ENCODE measurements around the gene TOP1.

The TOP1 gene

DNA sequence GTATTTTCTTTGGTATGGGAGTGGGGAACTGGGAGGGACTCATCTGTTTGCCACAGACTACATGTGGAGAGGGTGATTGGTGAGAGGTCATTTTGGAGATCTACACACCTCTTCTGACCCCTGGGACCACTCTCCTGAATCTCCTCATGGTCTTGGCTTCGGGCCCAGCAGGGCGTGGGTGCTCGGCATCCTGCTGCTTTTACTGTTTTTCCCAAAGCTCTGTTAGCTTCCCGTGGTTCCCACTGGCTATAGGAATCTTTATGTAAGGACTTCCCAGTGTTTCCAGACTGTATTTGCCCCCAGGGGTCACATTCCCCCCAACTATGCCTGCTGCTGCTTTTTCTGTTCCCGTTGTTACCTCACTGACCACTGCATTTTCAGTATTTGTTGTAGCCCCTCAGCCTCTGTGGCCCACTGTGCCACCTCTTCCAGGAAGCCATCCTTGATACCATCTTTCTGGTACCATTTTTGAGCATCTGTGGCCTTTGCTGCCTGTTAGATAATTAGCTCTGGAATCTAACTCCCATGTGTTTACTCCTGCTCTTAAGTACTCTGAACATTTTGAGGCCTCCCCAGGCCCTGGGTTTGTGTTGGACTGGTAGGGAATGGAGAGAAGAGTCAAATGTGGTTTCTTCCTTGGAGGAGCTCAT, 123.6 kb downstream of the TOP1 start:
- Histone ChIP-seq H3K4me1 (ENCODE audit: insufficient read depth, low read length) (no peaks in the 10 kb centered on the region), H3K4me3 (ENCODE audit: low read length) (no peak overlapping the region), H3K27me3 (ENCODE audit: insufficient read depth, low read length) (no peaks in the 10 kb centered on the region), H2AFZ (ENCODE audit: low read depth, low read length) (no peak overlapping the region), H3K9me3 (ENCODE audit: low read length) (no peaks in the 10 kb centered on the region), H3K36me3 (ENCODE audit: insufficient read depth, low read length) (peaks cover 31% of the 10 kb centered on the region)

DNA sequence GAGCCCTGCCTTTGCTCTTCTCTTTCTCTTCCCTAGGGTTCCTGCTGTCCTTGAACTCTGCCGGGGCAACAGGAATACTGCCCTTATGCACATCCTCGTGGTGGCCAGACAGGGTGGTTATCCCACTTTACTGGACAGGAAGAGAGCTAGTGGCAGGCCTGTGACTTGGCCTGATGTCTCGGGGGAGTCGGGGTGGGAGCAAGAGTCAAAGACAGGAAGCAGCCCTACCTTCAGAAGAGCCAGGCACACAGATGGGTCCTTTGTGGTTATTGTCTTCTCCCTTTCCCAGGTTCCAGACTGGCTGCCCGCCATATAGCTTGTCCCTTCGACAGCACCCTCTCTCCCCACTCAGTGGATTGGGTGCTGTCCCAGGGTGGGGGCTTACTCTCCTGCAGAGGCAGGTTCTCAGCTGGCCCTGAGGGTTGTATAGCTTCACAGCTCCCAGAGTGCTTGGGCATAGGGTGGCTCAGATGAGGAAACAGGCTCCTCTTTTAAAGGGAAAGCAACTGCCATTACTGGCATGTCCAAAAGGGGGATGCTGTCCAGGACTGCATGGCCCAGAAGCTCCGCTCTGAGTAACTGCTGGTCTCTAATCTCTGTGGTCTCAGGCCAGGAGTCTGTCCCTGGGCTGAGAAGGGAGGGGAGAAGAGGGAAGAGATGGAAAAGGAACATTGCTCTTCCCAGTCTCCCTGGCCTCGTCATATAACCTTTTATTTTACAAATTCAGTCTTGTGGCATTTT, 126.0 kb downstream of the TOP1 start:
- H3K36me3 ChIP-seq (ENCODE audit: insufficient read depth, low read length) = peaks cover 33% of the 10 kb centered on the region
- no peaks in the 10 kb centered on the region for H3K27me3 ChIP-seq (ENCODE audit: insufficient read depth, low read length)
- H3K9me3 ChIP-seq (ENCODE audit: low read length) = no peaks in the 10 kb centered on the region
- H3K4me1 ChIP-seq (ENCODE audit: insufficient read depth, low read length) = no peaks in the 10 kb centered on the region
- H2AFZ ChIP-seq (ENCODE audit: low read depth, low read length) = no peak overlapping the region
- H3K4me3 ChIP-seq (ENCODE audit: low read length) = no peak overlapping the region

- Histone ChIP-seq H3K4me3 (ENCODE audit: low read length) (no peak overlapping the region), H2AFZ (ENCODE audit: low read depth, low read length) (no peak overlapping the region), H3K4me1 (ENCODE audit: insufficient read depth, low read length) (no peaks in the 10 kb centered on the region), H3K9me3 (ENCODE audit: low read length) (no peaks in the 10 kb centered on the region), H3K27me3 (ENCODE audit: insufficient read depth, low read length) (no peaks in the 10 kb centered on the region), H3K36me3 (ENCODE audit: insufficient read depth, low read length) (peaks cover 39% of the 10 kb centered on the region)
Measured at GRCh38 chr20:41155261-41155660, 126.6 kb downstream of the TOP1 start.

DNA sequence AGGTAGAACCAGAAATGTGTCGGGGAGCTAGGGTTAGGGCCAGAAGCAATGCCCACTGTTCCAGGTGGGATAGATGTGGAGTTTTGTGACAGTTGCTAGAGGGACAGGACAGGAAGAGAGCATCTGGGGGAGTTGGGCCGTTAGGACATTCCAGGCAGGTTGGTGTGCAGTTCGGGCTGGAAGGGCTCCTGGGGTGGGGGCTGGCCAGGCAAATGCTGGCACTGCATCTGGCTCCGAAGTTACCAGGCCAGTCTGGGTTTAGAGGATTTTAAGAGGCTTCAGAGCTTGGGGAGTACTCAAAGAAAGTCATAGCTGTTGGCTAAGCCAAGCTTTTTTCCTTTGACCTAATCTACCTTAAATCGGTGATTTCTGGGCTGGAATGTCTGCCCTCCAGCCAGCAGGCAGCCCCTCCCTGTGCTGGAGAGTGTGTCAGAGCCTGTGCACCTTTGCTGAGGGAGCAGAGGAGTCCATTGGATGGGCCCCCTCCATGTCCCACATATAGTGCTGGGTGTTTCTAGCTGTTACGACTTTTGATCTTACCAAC, 129.5 kb downstream of the TOP1 start:
- Histone ChIP-seq H3K36me3 (ENCODE audit: insufficient read depth, low read length) (peaks cover 61% of the 10 kb centered on the region), H3K4me1 (ENCODE audit: insufficient read depth, low read length) (no peaks in the 10 kb centered on the region), H3K27me3 (ENCODE audit: insufficient read depth, low read length) (no peaks in the 10 kb centered on the region), H3K9me3 (ENCODE audit: low read length) (no peaks in the 10 kb centered on the region), H3K4me3 (ENCODE audit: low read length) (no peak overlapping the region), H2AFZ (ENCODE audit: low read depth, low read length) (no peak overlapping the region)

GRCh38 chr20:41159547-41159946, 130.9 kb downstream of the TOP1 start:
- no peaks in the 10 kb centered on the region for H3K27me3 ChIP-seq (ENCODE audit: insufficient read depth, low read length)
- no peaks in the 10 kb centered on the region for H3K9me3 ChIP-seq (ENCODE audit: low read length)
- H3K36me3 ChIP-seq (ENCODE audit: insufficient read depth, low read length) = peaks cover 71% of the 10 kb centered on the region
- no peak overlapping the region for H3K4me3 ChIP-seq (ENCODE audit: low read length)
- H3K4me1 ChIP-seq (ENCODE audit: insufficient read depth, low read length) = no peaks in the 10 kb centered on the region
- no peak overlapping the region for H2AFZ ChIP-seq (ENCODE audit: low read depth, low read length)

- H3K9me3 ChIP-seq (ENCODE audit: low read length) = no peaks in the 10 kb centered on the region
- peaks cover 79% of the 10 kb centered on the region for H3K36me3 ChIP-seq (ENCODE audit: insufficient read depth, low read length)
- no peak overlapping the region for H2AFZ ChIP-seq (ENCODE audit: low read depth, low read length)
- H3K4me1 ChIP-seq (ENCODE audit: insufficient read depth, low read length) = no peaks in the 10 kb centered on the region
- no peak overlapping the region for H3K4me3 ChIP-seq (ENCODE audit: low read length)
- no peaks in the 10 kb centered on the region for H3K27me3 ChIP-seq (ENCODE audit: insufficient read depth, low read length)
Measured at GRCh38 chr20:41160686-41161085, 132.1 kb downstream of the TOP1 start.

GRCh38 chr20:41161886-41162285, 133.3 kb downstream of the TOP1 start:
- no peak overlapping the region for H2AFZ ChIP-seq (ENCODE audit: low read depth, low read length)
- peaks cover 88% of the 10 kb centered on the region for H3K36me3 ChIP-seq (ENCODE audit: insufficient read depth, low read length)
- no peaks in the 10 kb centered on the region for H3K4me1 ChIP-seq (ENCODE audit: insufficient read depth, low read length)

DNA sequence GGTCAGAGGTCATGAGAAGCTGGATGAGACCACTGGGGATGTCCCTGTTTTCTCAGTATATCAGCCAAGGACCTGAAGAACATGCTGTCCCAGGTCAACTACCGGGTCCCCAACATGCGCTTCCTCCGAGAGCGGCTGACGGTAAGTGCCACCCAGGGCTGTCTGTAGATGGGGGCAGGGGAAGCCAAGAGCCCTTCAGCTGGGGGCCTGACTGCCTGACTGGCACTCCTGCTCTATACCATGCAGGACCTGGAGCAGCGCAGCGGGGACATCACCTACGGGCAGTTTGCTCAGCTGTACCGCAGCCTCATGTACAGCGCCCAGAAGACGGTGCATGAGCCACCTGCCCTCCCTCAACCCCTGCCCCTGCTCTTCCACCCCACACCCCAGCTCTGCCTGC, 133.8 kb downstream of the TOP1 start:
- Histone ChIP-seq H2AFZ (ENCODE audit: low read depth, low read length) (no peak overlapping the region), H3K9me3 (ENCODE audit: low read length) (no peaks in the 10 kb centered on the region), H3K4me1 (ENCODE audit: insufficient read depth, low read length) (no peaks in the 10 kb centered on the region), H3K27me3 (ENCODE audit: insufficient read depth, low read length) (no peaks in the 10 kb centered on the region), H3K36me3 (ENCODE audit: insufficient read depth, low read length) (peaks cover 90% of the 10 kb centered on the region), H3K4me3 (ENCODE audit: low read length) (no peak overlapping the region)

More at GRCh38 chr20:41161886-41162285, 133.3 kb downstream of the TOP1 start:
- H3K4me3 ChIP-seq (ENCODE audit: low read length) = no peak overlapping the region
- H3K27me3 ChIP-seq (ENCODE audit: insufficient read depth, low read length) = no peaks in the 10 kb centered on the region
- H3K9me3 ChIP-seq (ENCODE audit: low read length) = no peaks in the 10 kb centered on the region

GRCh38 chr20:41163821-41164220, 135.2 kb downstream of the TOP1 start:
- peaks cover 97% of the 10 kb centered on the region for H3K36me3 ChIP-seq (ENCODE audit: insufficient read depth, low read length)
- no peak overlapping the region for H2AFZ ChIP-seq (ENCODE audit: low read depth, low read length)
- no peaks in the 10 kb centered on the region for H3K9me3 ChIP-seq (ENCODE audit: low read length)
- no peaks in the 10 kb centered on the region for H3K27me3 ChIP-seq (ENCODE audit: insufficient read depth, low read length)
- no peaks in the 10 kb centered on the region for H3K4me1 ChIP-seq (ENCODE audit: insufficient read depth, low read length)
- H3K4me3 ChIP-seq (ENCODE audit: low read length) = no peak overlapping the region

GRCh38 chr20:41165001-41165882, 136.6 kb downstream of the TOP1 start:
- Histone ChIP-seq H3K36me3 (ENCODE audit: insufficient read depth, low read length) (peaks cover 97% of the 10 kb centered on the region), H3K4me1 (ENCODE audit: insufficient read depth, low read length) (no peaks in the 10 kb centered on the region), H3K9me3 (ENCODE audit: low read length) (no peaks in the 10 kb centered on the region), H2AFZ (ENCODE audit: low read depth, low read length) (no peak overlapping the region), H3K4me3 (ENCODE audit: low read length) (no peak overlapping the region), H3K27me3 (ENCODE audit: insufficient read depth, low read length) (no peaks in the 10 kb centered on the region)

- no peaks in the 10 kb centered on the region for H3K4me1 ChIP-seq (ENCODE audit: insufficient read depth, low read length)
- H3K9me3 ChIP-seq (ENCODE audit: low read length) = no peaks in the 10 kb centered on the region
- no peaks in the 10 kb centered on the region for H3K27me3 ChIP-seq (ENCODE audit: insufficient read depth, low read length)
- no peak overlapping the region for H3K4me3 ChIP-seq (ENCODE audit: low read length)
- H2AFZ ChIP-seq (ENCODE audit: low read depth, low read length) = no peak overlapping the region
- peaks cover 95% of the 10 kb centered on the region for H3K36me3 ChIP-seq (ENCODE audit: insufficient read depth, low read length)
Measured at GRCh38 chr20:41166201-41167117, 137.8 kb downstream of the TOP1 start.

- Histone ChIP-seq H3K36me3 (ENCODE audit: insufficient read depth, low read length) (peaks cover 96% of the 10 kb centered on the region), H2AFZ (ENCODE audit: low read depth, low read length) (no peak overlapping the region)
Measured at GRCh38 chr20:41167118-41167470, 138.5 kb downstream of the TOP1 start.

More at GRCh38 chr20:41167118-41167470, 138.5 kb downstream of the TOP1 start:
- Histone ChIP-seq H3K4me1 (ENCODE audit: insufficient read depth, low read length) (no peaks in the 10 kb centered on the region), H3K4me3 (ENCODE audit: low read length) (no peak overlapping the region), H3K27me3 (ENCODE audit: insufficient read depth, low read length) (no peaks in the 10 kb centered on the region), H3K9me3 (ENCODE audit: low read length) (no peaks in the 10 kb centered on the region)

Measured in neuron (in vitro differentiated cells).